Peyer's patch (tissue), 4 donors: ENCODE measurements around the gene RAB44.

ENCODE experiments used
- POLR2A ChIP-seq, 2 donors: fragments of 450-650 bp; IDR thresholded peaks; one replicate each; pipeline ENCODE4 v1.5.1; 2017; ENCODE audit warnings: antibody characterized with exemption in 2 of 2, mild to moderate bottlenecking in 2 of 2, moderate library complexity in 2 of 2
- TF ChIP-seq, protein P1 (sequence below), 6 experiments: fragments of 450-650 bp in 4 of 6; fragments of 200-600 bp in 2 of 6; sonication (generic) in 1 of 6; IDR thresholded peaks; one replicate each; pipeline ENCODE4 v1.5.1; 2017 to 2019; ENCODE audit warnings: antibody characterized with exemption in 6 of 6, mild to moderate bottlenecking in 3 of 6, moderate library complexity in 1 of 6

- TF ChIP-seq, protein P1, sequence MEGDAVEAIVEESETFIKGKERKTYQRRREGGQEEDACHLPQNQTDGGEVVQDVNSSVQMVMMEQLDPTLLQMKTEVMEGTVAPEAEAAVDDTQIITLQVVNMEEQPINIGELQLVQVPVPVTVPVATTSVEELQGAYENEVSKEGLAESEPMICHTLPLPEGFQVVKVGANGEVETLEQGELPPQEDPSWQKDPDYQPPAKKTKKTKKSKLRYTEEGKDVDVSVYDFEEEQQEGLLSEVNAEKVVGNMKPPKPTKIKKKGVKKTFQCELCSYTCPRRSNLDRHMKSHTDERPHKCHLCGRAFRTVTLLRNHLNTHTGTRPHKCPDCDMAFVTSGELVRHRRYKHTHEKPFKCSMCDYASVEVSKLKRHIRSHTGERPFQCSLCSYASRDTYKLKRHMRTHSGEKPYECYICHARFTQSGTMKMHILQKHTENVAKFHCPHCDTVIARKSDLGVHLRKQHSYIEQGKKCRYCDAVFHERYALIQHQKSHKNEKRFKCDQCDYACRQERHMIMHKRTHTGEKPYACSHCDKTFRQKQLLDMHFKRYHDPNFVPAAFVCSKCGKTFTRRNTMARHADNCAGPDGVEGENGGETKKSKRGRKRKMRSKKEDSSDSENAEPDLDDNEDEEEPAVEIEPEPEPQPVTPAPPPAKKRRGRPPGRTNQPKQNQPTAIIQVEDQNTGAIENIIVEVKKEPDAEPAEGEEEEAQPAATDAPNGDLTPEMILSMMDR (IDR thresholded peaks at IDR 0.05), result no peak
- TF ChIP-seq POLR2A (IDR thresholded peaks at IDR 0.05), result no peak
Observed at GRCh38 chr6:36755435-36756348, 58.1 kb downstream of the RAB44 start.
